Hepatocyte (in vitro differentiated cells): ENCODE data around the gene MSX2. TPM values are rescaled to one million over a fixed set of nuclear protein-coding genes. Genes with fewer than 3 reads are reported as not detected.

Source experiments
- DNase-seq: peaks from one replicate; pipeline ENCODE4 v3.0.0-alpha.2; 2016; ENCODE audit warnings: low spot score
- H2AFZ ChIP-seq: fragments of 200-600 bp; sonication (generic); 2 replicates; pipeline ENCODE4 v1.6.0; 2016; ENCODE audit warnings: antibody characterized with exemption, mild to moderate bottlenecking
- H3K27ac ChIP-seq: fragments of 200-600 bp; sonication (generic); 2 replicates; pipeline ENCODE4 v1.5.1; 2016; ENCODE audit warnings: mild to moderate bottlenecking
- H3K27me3 ChIP-seq: fragments of 200-600 bp; sonication (generic); 2 replicates; pipeline ENCODE4 v1.6.1; 2016
- H3K36me3 ChIP-seq: fragments of 200-600 bp; sonication (generic); replicated peaks from 2 replicates; pipeline ENCODE4 v1.5.1; 2016; ENCODE audit warnings: low read depth; ENCODE audit not compliant: insufficient read depth
- H3K4me1 ChIP-seq: fragments of 200-600 bp; sonication (generic); 2 replicates; pipeline ENCODE4 v1.5.1; 2016; ENCODE audit warnings: mild to moderate bottlenecking, moderate library complexity; ENCODE audit not compliant: insufficient read depth
- H3K4me2 ChIP-seq: fragments of 200-600 bp; sonication (generic); 2 replicates; pipeline ENCODE4 v1.6.0; 2016
- H3K4me3 ChIP-seq: fragments of 200-600 bp; sonication (generic); 2 replicates; pipeline ENCODE4 v1.5.1; 2016; ENCODE audit warnings: mild to moderate bottlenecking
- H3K79me2 ChIP-seq: fragments of 200-600 bp; sonication (generic); 2 replicates; pipeline ENCODE4 v1.6.0; 2017; ENCODE audit warnings: mild to moderate bottlenecking
- H3K9me2 ChIP-seq: fragments of 200-600 bp; sonication (generic); replicated peaks from 2 replicates; pipeline ENCODE4 v1.6.0; 2017; ENCODE audit warnings: mild to moderate bottlenecking; ENCODE audit not compliant: insufficient read depth
- H3K9me3 ChIP-seq: fragments of 200-600 bp; sonication (generic); 2 replicates; pipeline ENCODE4 v1.5.1; 2016; ENCODE audit warnings: low read depth, mild to moderate bottlenecking
- H4K20me1 ChIP-seq: fragments of 200-600 bp; sonication (generic); 2 replicates; pipeline ENCODE4 v1.6.0; 2016; ENCODE audit warnings: mild to moderate bottlenecking; ENCODE audit not compliant: insufficient read depth, poor library complexity, severe bottlenecking
- CTCF ChIP-seq: fragments of 200-600 bp; sonication (generic); IDR thresholded peaks from 2 replicates; pipeline ENCODE4 v1.5.1; 2016; ENCODE audit warnings: antibody characterized with exemption, mild to moderate bottlenecking; ENCODE audit not compliant: poor library complexity
- EZH2 ChIP-seq: fragments of 200-600 bp; sonication (generic); IDR thresholded peaks from 2 replicates; pipeline ENCODE4 v1.6.1; 2016; ENCODE audit warnings: antibody characterized with exemption, mild to moderate bottlenecking, borderline replicate concordance
- EZH2phosphoT487 ChIP-seq: fragments of 200-600 bp; sonication (generic); IDR thresholded peaks from one replicate; pipeline ENCODE4 v1.6.1; 2018; ENCODE audit warnings: antibody characterized with exemption, mild to moderate bottlenecking, low read depth, moderate library complexity; ENCODE audit not compliant: unreplicated experiment, severe bottlenecking
- WGBS: methylation state at CpG from one replicate; pipeline ENCODE4 v1.1.6; 2016; ENCODE audit warnings: low lambda C conversion rate; ENCODE audit errors: missing lambda C conversion rate; 5-methylcytosine and 5-hydroxymethylcytosine counted together
- polyA plus RNA-seq: library from polyadenylated mRNA; unstranded; fragments of >200 nt; fragmentation: Nextera tagmentation; extraction: Ambion mirVana; gene quantifications from 2 replicates; pipeline ENCODE4 v1.2.1, GENCODE V29; 2016
- total RNA-seq: library from RNA; depleted of rRNA; stranded (reverse); fragments of >200 nt; gene quantifications from 2 replicates; pipeline ENCODE4 v1.2.3, GENCODE V29; 2014

Gene MSX2
- total and polyA plus RNA-seq, 2 experiments from 2014 or later, result 20.7 to 28.4 TPM

- no peaks in the 10 kb centered on the region for H3K36me3 ChIP-seq
- H4K20me1 ChIP-seq, result no peaks in the 10 kb centered on the region
- H3K27ac ChIP-seq, result no peak overlapping the region
- no peaks in the 10 kb centered on the region for H3K4me1 ChIP-seq
- TF ChIP-seq EZH2phosphoT487, result no peak
- no peak for TF ChIP-seq CTCF
- no peak for TF ChIP-seq EZH2
- peak; percentile 58 for DNase-seq
- WGBS, result 67% methylated on average over 3 of the region's 3 CpGs
- H3K4me2 ChIP-seq, result no peak overlapping the region
- H2AFZ ChIP-seq, result peak overlapping the region; percentile 28
- H3K79me2 ChIP-seq, result no peaks in the 10 kb centered on the region
- no peaks in the 10 kb centered on the region for H3K27me3 ChIP-seq
- H3K9me3 ChIP-seq, result no peaks in the 10 kb centered on the region
- no peak overlapping the region for H3K4me3 ChIP-seq
- H3K9me2 ChIP-seq, result no peaks in the 10 kb centered on the region
Observed at GRCh38 chr5:174773371-174773770, 49.0 kb downstream of the MSX2 start.

- H4K20me1 ChIP-seq, result no peaks in the 10 kb centered on the region
- H3K4me3 ChIP-seq, result no peak overlapping the region
- no peak for DNase-seq
- TF ChIP-seq EZH2, result no peak
- no peak for TF ChIP-seq CTCF
- no peak for TF ChIP-seq EZH2phosphoT487
- H3K27ac ChIP-seq, result no peak overlapping the region
- H3K4me2 ChIP-seq, result no peak overlapping the region
- H3K27me3 ChIP-seq, result no peaks in the 10 kb centered on the region
- 71% methylated on average over 3 of the region's 3 CpGs for WGBS
- H3K36me3 ChIP-seq, result no peaks in the 10 kb centered on the region
- H2AFZ ChIP-seq, result no peak overlapping the region
- H3K9me2 ChIP-seq, result no peaks in the 10 kb centered on the region
- no peaks in the 10 kb centered on the region for H3K9me3 ChIP-seq
- H3K79me2 ChIP-seq, result no peaks in the 10 kb centered on the region
- no peaks in the 10 kb centered on the region for H3K4me1 ChIP-seq
Observed at GRCh38 chr5:174775081-174775480, 50.7 kb downstream of the MSX2 start.

DNA sequence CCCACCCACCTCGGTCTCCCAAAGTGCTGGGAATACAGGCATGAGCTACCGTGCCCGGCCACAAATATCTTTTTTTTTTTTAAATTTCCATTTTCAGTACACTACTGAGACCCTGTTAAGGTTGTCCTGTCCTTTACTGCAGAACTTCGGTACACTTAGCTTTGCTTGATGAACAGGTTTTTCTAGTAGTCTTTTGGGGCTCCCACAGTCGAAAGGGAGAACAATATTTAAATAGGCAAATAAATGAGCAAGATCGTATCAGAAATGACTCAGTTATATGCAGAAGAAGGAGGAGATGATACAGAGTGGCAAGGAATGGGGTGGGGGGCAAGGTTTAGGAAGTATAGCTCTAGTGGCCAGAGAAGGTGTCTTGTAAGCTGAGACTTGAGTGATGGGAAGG is 52.7 kb downstream of the MSX2 start:
- WGBS, result 82% methylated on average over 6 of the region's 6 CpGs
- no peaks in the 10 kb centered on the region for H3K79me2 ChIP-seq
- DNase-seq, result no peak

More for the DNA sequence above, 52.7 kb downstream of the MSX2 start:
- Histone ChIP-seq H3K9me2 (no peaks in the 10 kb centered on the region), H3K9me3 (no peaks in the 10 kb centered on the region), H3K27ac (no peak overlapping the region), H3K4me2 (no peak overlapping the region), H4K20me1 (no peaks in the 10 kb centered on the region), H3K27me3 (no peaks in the 10 kb centered on the region), H3K4me1 (no peaks in the 10 kb centered on the region), H3K36me3 (no peaks in the 10 kb centered on the region), H2AFZ (no peak overlapping the region), H3K4me3 (no peak overlapping the region)
- no peak for TF ChIP-seq EZH2
- no peak for TF ChIP-seq CTCF
- TF ChIP-seq EZH2phosphoT487, result no peak
